Measurements from ENCODE around the gene OXGR1.

DNA sequence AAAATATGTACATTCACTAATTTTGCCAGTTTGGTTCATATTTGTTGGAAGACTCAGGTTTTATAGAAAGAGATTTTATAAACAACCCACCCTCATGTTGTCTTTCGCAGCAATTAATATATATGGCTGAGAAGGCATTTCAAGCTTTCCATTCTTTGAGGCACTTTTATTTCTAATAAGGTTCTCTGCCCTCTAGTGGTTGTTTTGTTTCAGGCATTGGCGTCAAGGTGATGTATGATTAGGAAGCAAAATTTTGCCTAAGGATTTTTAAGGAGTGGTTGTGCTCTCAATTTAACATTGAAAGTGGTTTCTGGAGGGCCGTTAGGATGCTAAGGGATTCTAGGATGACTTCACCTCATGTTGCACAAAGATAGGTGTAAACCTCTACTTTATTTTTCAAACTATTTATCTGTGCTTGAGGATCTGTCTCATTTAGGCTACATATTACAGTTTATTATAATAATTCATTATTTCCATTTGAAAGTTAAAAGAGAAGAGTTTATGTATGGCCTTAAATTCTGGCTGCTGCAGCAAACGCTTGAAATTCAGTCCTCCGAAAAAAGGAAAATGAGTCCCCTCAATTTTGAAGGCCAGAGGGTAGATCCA lies 35.9 kb downstream of the OXGR1 start:
- TF ChIP-seq POLR2A (conservative IDR thresholded peaks at IDR 0.05): no peak
- no peak for TF ChIP-seq CAMTA2 (CRISPR knock-in tag; conservative IDR thresholded peaks at IDR 0.05)
- TF ChIP-seq ARID3A (IDR thresholded peaks at IDR 0.05; ENCODE audit: borderline replicate concordance, low read depth, low read length): no peak
- TF ChIP-seq SP1 (CRISPR knock-in tag; IDR thresholded peaks at IDR 0.05): no peak
- TF ChIP-seq CEBPB (tag; IDR thresholded peaks at IDR 0.05): no peak

All from K562 (cell line).